GM18508 (cell line): Measurements from ENCODE around the gene OR4Q3.
"Not testable (repeated sequence)": the region's sequence is repeated elsewhere in the genome, so short reads cannot be mapped to it uniquely, and the experiment has no call there.

Experiments used
- ATAC-seq: cut with Tn5 transposase; IDR thresholded peaks from one replicate; pipeline ENCODE4 v1.9.1; 2021; ENCODE audit warnings: moderate number of reproducible peaks; ENCODE audit not compliant: insufficient read depth, unreplicated experiment

The OR4Q3 gene

GRCh38 chr14:19743256-19743655 is at the start of gene OR4Q3:
OR4Q3 (plus strand) TSS chr14:19743571.
- no peak for ATAC-seq

GRCh38 chr14:19729359-19729758 is 14.0 kb upstream of the OR4Q3 start:
- no peak for ATAC-seq

- ATAC-seq = no peak
Measured at GRCh38 chr14:19729763-19730162, 13.6 kb upstream of the OR4Q3 start.

GRCh38 chr14:19733893-19734292 is 9.5 kb upstream of the OR4Q3 start:
- ATAC-seq = not testable (repeated sequence)

- ATAC-seq = not testable (repeated sequence)
Measured at GRCh38 chr14:19752316-19752715, 8.9 kb downstream of the OR4Q3 start.

GRCh38 chr14:19754172-19754571 is 10.8 kb downstream of the OR4Q3 start:
- no peak for ATAC-seq

- not testable (repeated sequence) for ATAC-seq
Measured at GRCh38 chr14:19771491-19771890, 28.1 kb downstream of the OR4Q3 start.

GRCh38 chr14:19771895-19772430 is 28.6 kb downstream of the OR4Q3 start:
- no peak for ATAC-seq

GRCh38 chr14:19772454-19772853 is 29.1 kb downstream of the OR4Q3 start:
- ATAC-seq = not testable (repeated sequence)

GRCh38 chr14:19773204-19773603 is 29.8 kb downstream of the OR4Q3 start, which contains the start of gene OR4M1:
OR4M1 (plus strand) TSS chr14:19773504; CDS start chr14:19780323, 6,819 bp downstream.
- not testable (repeated sequence) for ATAC-seq

GRCh38 chr14:19775587-19775986 is 32.2 kb downstream of the OR4Q3 start:
- no peak for ATAC-seq

- not testable (repeated sequence) for ATAC-seq
Measured at GRCh38 chr14:19785848-19786247, 42.5 kb downstream of the OR4Q3 start.

GRCh38 chr14:19787318-19787717 is 43.9 kb downstream of the OR4Q3 start:
- not testable (repeated sequence) for ATAC-seq

- ATAC-seq = not testable (repeated sequence)
Measured at GRCh38 chr14:19788150-19788549, 44.8 kb downstream of the OR4Q3 start.

GRCh38 chr14:19796520-19797108 is 53.2 kb downstream of the OR4Q3 start:
- not testable (repeated sequence) for ATAC-seq
